SIG-M5 treated with dmso at 0.1 percent for 504 hours (cell line): ENCODE data around the gene ZFP36L2.

Experiments
- DNase-seq: peaks from one replicate; lab custom pipeline; 2025; ENCODE audit not compliant: unreplicated experiment; lab: John Stamatoyannopoulos, UW

ZFP36L2 gene, protein sequence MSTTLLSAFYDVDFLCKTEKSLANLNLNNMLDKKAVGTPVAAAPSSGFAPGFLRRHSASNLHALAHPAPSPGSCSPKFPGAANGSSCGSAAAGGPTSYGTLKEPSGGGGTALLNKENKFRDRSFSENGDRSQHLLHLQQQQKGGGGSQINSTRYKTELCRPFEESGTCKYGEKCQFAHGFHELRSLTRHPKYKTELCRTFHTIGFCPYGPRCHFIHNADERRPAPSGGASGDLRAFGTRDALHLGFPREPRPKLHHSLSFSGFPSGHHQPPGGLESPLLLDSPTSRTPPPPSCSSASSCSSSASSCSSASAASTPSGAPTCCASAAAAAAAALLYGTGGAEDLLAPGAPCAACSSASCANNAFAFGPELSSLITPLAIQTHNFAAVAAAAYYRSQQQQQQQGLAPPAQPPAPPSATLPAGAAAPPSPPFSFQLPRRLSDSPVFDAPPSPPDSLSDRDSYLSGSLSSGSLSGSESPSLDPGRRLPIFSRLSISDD

DNA sequence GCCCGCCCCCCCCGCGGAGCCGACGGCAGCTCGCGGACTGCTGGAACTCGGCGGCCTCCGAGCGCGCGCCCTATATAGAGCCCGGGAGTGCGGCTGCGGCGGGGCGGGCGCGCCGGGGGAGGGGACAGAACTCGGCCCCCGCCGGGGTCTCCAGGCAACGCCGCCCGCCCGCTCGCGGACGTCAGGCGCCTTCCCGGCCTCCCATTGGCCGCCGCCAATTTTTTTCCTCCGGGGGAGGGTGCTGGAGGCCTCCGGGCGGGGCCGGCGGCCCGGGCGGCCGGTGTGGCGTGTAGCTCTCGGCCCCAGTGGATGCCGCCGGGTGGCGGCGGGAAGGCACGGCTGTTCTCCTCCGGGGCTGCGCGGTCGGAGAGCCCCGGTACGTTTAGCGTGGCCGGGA is at the start of gene ZFP36L2:
TSS of gene ZFP36L2 (minus strand) at position 49 of the 397 bp plus-strand sequence. CDS start 291 bp downstream, outside the sequence.
- peak; percentile 94 for DNase-seq

DNA sequence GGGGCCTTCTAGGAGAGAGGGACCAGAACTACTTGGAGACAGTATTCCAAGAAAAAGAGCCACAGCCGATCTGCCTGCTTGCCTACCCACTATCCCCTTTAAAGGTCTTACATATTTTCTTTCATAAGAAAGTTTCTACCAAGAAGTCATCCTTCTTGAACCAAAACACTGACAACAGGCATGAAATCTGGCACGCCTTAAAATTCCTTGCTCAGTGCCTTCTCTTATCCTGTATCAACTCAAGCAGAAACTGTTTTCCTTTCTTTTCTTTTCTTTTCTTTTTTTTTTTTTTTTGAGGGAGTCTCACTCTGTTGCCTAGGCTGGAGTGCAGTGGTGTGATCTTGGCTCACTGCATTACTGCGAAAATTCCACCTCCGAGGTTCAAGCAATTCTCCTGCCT is 48.3 kb upstream of the ZFP36L2 start:
- DNase-seq = no peak

DNA sequence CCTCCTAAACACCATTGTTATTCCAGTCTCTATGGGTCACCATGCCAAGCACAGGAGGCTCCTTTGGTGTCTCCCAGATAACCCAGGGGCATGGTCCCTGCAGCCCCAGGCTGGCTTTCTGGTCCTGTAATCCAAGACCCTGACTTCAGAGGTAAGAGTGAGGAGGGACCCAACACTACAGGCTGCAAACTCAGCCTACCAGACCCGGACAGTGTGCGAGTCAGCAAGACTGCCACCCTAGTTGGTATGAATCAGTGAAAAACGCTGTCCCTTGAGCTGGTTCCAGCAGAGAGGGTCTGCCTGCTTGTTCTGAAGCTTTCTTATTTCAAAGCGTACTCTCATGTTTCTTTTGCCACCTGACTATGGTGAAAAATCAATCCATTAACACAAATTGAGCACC is 47.6 kb upstream of the ZFP36L2 start:
- DNase-seq = no peak

GRCh38 chr2:43273529-43273928 is 47.1 kb upstream of the ZFP36L2 start:
- DNase-seq = no peak

GRCh38 chr2:43270930-43271615 is 44.7 kb upstream of the ZFP36L2 start:
- no peak for DNase-seq

GRCh38 chr2:43270461-43270860 is 44.1 kb upstream of the ZFP36L2 start:
- no peak for DNase-seq

DNA sequence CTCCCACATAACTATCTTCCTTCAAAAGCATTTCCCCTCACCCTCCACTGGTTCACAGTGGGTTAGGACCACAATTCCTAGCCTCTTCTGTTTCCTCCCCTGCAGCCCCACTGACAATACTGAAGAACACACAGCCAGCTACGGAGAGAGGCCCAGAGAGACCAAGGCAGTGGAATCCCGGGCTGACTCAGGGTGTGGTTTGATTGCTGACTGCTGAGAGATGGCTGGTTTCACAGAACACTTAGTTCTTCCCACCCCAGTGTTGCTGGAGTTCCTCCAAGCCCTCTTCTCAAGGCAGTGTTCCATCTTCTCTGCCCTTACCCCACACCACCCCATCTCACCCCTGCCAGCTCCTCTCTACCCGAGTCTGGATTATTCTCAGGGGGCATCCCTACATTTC is 43.3 kb upstream of the ZFP36L2 start:
- no peak for DNase-seq

DNA sequence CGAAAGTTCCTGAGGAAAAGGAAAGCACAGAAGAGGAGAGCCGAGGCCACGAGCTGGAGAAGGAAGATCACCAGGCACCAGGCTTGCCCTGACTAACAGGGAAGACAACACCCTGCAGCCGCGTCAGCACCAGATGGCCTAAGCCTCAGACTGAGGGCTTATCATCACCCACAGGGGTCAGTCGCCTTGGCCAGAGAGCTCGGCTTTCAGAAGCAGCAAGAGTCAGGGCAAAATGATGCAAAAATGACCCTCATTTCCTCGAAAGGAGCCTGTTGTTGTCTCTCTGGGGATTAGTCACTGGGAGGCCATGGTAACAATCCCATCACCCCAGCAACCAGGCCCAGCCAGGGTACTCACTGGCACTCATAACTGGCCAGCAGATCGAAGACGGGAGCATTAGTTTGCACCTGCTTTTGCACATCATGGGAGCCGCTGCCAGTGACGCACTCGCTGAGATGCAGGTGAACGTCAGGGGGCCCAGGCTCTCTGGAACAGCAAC is 42.7 kb upstream of the ZFP36L2 start:
- DNase-seq = no peak

GRCh38 chr2:43268066-43268953 is 41.9 kb upstream of the ZFP36L2 start:
- DNase-seq = no peak

GRCh38 chr2:43267381-43267780 is 41.0 kb upstream of the ZFP36L2 start:
- DNase-seq = no peak

DNA sequence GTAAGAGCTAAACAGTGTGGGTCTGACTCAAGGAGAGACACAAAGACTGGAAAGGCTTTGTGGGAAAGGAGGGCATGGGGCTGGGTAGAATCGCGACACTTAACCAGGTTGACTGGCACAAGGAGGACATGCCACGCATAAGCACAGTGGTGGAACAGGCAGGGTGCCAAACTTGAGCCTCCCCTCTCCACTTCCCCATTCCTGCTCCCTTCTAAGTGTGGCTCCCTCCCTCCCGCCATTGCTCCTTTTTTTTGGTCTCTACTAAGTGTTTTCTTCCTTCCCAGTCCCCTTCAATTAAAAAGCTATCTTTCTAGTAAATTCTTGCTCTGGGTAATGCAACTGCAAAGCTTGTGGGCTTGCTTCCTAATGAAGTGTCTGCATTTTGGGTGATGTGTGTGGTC is 40.3 kb upstream of the ZFP36L2 start:
- peak; percentile 20 for DNase-seq

DNA sequence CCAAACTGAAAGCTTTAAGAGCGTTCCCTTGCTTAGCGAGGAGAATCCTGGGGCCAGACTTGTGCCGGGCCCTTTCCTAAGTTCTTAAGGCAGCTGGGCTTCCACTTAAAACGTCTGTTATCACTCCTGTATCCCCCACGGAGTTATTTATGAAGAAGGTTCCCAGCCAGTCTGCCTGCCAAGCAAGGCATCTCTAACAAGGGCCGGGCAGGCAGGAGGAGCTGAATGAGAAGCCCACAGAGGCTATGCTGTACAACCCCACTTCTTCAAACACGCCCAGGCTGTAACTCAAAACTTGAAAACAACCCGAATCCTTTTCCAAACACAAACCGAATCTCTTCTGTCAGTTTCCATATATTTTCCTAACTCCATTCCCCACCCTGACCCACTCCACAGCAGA is 39.0 kb upstream of the ZFP36L2 start:
- no peak for DNase-seq

GRCh38 chr2:43265001-43265400 is 38.6 kb upstream of the ZFP36L2 start:
- no peak for DNase-seq

DNA sequence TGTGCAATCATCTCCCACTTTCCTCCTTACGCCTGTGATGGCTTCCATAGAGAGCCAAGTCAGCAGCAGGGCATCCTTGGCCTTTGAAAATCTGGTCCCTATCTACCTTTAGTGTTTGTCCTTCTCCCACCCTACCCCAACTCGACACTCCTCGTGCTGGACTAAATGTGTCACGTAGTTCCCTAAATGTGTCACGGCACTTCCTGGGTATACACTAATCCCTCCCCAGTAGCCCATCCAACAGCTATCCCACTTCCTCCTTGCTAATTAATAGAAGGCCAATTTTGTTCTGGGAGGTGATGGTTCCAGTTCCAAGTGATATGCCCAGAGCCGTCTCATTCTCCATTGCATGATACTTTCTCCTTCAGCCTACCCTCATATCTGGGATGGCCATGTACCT is 36.5 kb upstream of the ZFP36L2 start:
- no peak for DNase-seq

DNA sequence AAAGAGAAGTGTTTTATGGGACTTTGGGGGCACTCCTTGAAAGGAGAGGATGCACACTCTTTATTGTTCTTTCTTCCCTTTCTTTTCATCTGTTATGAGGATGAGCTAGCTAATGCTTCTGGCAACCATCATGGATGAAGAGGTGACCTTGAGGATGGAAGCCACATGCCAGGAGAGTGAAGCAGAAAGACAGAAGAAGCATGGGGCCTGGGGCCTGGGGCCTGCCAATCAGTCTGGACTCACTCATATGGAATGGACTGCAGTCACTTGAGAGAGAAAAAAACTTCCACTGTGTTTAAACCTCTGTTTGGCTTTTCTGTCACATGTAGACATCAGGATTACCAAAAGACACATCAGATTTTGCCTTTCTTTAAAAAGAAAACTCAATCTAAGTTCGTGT is 35.8 kb upstream of the ZFP36L2 start:
- no peak for DNase-seq

DNA sequence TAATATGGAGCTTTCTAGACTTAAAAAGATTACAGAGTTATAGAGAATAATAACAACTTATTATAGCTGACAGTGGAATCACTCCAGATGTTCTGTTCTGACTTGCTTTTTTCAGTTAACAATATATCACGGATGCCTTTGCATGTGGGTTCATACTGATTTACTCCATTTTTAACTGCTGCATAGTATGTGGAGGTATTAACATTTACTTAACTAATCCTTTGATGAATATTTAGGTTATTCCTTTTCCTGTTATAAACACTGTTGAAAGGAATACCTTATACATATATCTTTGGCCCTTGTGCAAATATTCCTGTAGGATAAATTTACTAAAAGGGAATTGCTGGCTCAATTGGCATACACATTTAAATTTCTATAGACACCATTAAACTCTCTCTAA is 33.1 kb upstream of the ZFP36L2 start:
- no peak for DNase-seq

DNA sequence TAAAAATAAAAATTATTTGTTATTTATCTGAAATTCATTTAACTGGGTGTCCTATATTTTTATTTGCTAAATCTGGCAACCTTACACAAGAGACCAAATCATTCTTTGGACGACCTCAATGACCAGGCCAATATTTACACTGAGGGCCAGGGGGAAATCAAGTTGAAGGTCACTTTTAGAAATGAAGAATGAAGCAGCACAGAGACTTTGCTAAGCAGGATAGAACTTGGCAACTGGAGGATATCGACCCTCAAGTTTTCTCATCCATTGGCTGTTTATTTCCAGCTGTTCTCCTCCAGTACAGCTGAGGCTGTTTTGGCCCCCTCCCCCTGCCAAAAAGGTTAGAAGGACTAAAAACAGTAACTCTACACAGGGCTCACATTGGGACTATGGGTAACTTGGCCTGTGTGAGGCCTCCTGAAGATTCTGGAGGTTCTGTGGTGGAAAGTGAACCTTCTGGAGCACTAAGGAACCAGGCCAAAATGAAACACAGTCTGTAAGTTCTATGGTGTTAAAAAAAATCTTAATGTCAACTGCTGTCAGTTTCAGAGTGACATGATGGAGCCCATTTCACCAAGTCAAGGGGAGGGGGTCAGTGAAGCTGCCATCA is 32.2 kb upstream of the ZFP36L2 start:
- no peak for DNase-seq

GRCh38 chr2:43255296-43255910 is 29.0 kb upstream of the ZFP36L2 start:
- DNase-seq = no peak

- DNase-seq = no peak
Measured at GRCh38 chr2:43254331-43254730, 27.9 kb upstream of the ZFP36L2 start.

DNA sequence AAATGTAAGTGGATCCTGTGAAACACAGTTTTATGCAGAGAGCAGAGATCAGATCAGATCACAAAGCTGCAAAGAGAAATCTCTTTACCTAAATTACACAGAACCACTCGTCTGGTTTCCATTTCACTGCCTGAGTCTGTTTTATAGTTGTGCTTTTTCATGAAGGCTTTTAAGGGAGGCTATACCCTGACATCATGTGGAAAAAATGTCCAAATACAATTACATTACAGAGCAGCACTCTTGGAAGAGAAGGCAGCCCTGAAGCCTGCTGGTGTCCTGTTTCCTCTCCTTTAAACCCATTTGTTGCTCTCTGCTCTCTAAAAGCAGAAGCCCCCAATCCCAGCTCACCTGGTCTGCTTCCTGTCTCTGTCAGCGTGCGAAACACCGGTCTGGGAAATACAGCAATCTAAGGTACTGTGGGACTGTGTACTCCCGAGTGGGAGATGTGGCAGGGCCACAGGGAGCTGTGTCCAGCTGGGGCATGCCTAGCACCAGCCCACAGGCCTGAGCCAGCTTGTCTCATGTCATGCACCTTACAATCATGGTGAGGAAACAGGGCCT is 24.8 kb upstream of the ZFP36L2 start:
- no peak for DNase-seq
